ENCODE measurements around the gene EMX2. TPM values are rescaled to one million over a fixed set of nuclear protein-coding genes. Genes with fewer than 3 reads are reported as not detected.

EMX2 gene
- total RNA-seq, 1 donor from 2014 or later = 0.25 TPM

- Histone ChIP-seq H3K27me3 (ENCODE audit: low read depth) (peaks cover 89% of the 10 kb centered on the region), H3K9me3 (replicated peaks) (no peaks in the 10 kb centered on the region), H3K4me1 (no peaks in the 10 kb centered on the region), H3K4me3 (no peak overlapping the region), H3K27ac (replicated peaks) (no peak overlapping the region), H3K36me3 (no peaks in the 10 kb centered on the region)
- no peak for TF ChIP-seq CTCF (IDR thresholded peaks at IDR 0.05; ENCODE audit: borderline replicate concordance)
- DNase-seq = no peak
- intact Hi-C loops (cut with micrococcal nuclease) = no loop called here
These were observed 17.2 kb downstream of the EMX2 start for GRCh38 chr10:117559712-117560111.

DNA sequence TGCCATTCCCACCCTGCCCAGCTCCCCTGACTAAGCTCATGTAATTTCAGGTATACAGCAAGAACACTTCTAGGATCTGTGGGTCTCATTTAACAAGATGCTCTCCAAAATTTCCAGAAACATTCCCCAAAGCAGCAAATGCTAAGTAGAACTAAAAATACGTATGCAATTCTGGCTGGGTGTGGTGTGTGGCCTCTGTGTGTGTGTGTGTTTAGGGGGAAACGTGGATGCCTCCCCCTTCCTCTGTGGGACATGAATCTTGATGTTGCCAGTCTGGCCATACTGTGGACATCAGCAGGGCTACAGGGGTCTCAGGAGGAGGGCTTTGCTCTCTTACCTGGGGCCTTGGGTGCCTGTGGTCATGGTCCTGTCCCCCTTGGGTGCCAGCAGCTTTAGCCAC, 18.4 kb downstream of the EMX2 start:
- H3K4me1 ChIP-seq = no peaks in the 10 kb centered on the region
- no peak for TF ChIP-seq CTCF (IDR thresholded peaks at IDR 0.05; ENCODE audit: borderline replicate concordance)
- no peak overlapping the region for H3K4me3 ChIP-seq
- H3K36me3 ChIP-seq = no peaks in the 10 kb centered on the region
- peaks cover 89% of the 10 kb centered on the region for H3K27me3 ChIP-seq (ENCODE audit: low read depth)
- intact Hi-C loops (cut with micrococcal nuclease) = no loop called here
- no peak for DNase-seq
- H3K27ac ChIP-seq (replicated peaks) = no peak overlapping the region
- no peaks in the 10 kb centered on the region for H3K9me3 ChIP-seq (replicated peaks)

GRCh38 chr10:117562220-117562619, 19.7 kb downstream of the EMX2 start:
- TF ChIP-seq CTCF (IDR thresholded peaks at IDR 0.05; ENCODE audit: borderline replicate concordance) = no peak
- Histone ChIP-seq H3K27ac (replicated peaks) (no peak overlapping the region), H3K4me1 (no peaks in the 10 kb centered on the region), H3K36me3 (no peaks in the 10 kb centered on the region), H3K4me3 (no peak overlapping the region), H3K27me3 (ENCODE audit: low read depth) (peaks cover 89% of the 10 kb centered on the region), H3K9me3 (replicated peaks) (no peaks in the 10 kb centered on the region)
- no peak for DNase-seq
- intact Hi-C loops (cut with micrococcal nuclease) = no loop called here

GRCh38 chr10:117562896-117563737, 20.6 kb downstream of the EMX2 start:
- Histone ChIP-seq H3K9me3 (replicated peaks) (no peaks in the 10 kb centered on the region), H3K27ac (replicated peaks) (no peak overlapping the region), H3K27me3 (ENCODE audit: low read depth) (peaks cover 88% of the 10 kb centered on the region), H3K36me3 (no peaks in the 10 kb centered on the region), H3K4me3 (no peak overlapping the region), H3K4me1 (no peaks in the 10 kb centered on the region)
- no peak for DNase-seq
- intact Hi-C loops (cut with micrococcal nuclease) = no loop called here
- TF ChIP-seq CTCF (IDR thresholded peaks at IDR 0.05; ENCODE audit: borderline replicate concordance) = no peak

DNA sequence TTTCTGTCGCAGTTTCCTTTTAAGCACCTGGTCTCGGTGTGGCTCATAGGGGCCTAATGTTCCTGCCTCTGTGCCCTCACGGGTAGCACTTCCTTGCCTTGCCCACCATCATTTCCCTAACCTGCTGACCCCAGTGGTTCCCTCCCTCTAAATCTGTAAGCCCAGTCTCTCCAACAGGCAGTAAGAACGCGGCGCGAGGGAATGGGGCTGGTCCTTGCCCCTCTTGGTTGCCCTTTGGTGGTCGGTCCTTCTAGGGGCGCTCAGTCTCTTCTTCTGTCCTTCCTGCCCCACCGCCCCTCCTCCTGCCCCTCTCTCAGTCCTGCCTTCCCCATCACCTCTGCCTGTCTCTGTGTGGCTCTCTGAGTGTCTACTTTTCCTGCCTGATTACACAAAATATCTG, 21.2 kb downstream of the EMX2 start:
- intact Hi-C loops (cut with micrococcal nuclease) = no loop called here
- H3K9me3 ChIP-seq (replicated peaks) = no peaks in the 10 kb centered on the region

More for the DNA sequence above, 21.2 kb downstream of the EMX2 start:
- Histone ChIP-seq H3K4me1 (no peaks in the 10 kb centered on the region), H3K27ac (replicated peaks) (no peak overlapping the region), H3K36me3 (no peaks in the 10 kb centered on the region), H3K4me3 (no peak overlapping the region), H3K27me3 (ENCODE audit: low read depth) (peaks cover 91% of the 10 kb centered on the region)
- TF ChIP-seq CTCF (IDR thresholded peaks at IDR 0.05; ENCODE audit: borderline replicate concordance) = no peak
- no peak for DNase-seq

Data from left ventricle myocardium inferior (tissue), 1 donor.